ENCODE data around the gene ZDHHC8.

GRCh38 chr22:20181884-20182236 lies 50.3 kb downstream of the ZDHHC8 start:
- no peak for TF ChIP-seq E2F6 (IDR thresholded peaks at IDR 0.05; ENCODE audit: borderline replicate concordance, low read depth)
- TF ChIP-seq, protein P1, sequence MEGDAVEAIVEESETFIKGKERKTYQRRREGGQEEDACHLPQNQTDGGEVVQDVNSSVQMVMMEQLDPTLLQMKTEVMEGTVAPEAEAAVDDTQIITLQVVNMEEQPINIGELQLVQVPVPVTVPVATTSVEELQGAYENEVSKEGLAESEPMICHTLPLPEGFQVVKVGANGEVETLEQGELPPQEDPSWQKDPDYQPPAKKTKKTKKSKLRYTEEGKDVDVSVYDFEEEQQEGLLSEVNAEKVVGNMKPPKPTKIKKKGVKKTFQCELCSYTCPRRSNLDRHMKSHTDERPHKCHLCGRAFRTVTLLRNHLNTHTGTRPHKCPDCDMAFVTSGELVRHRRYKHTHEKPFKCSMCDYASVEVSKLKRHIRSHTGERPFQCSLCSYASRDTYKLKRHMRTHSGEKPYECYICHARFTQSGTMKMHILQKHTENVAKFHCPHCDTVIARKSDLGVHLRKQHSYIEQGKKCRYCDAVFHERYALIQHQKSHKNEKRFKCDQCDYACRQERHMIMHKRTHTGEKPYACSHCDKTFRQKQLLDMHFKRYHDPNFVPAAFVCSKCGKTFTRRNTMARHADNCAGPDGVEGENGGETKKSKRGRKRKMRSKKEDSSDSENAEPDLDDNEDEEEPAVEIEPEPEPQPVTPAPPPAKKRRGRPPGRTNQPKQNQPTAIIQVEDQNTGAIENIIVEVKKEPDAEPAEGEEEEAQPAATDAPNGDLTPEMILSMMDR (IDR thresholded peaks at IDR 0.05): no peak
- TF ChIP-seq NPAS2 (CRISPR knock-in tag; IDR thresholded peaks at IDR 0.05; ENCODE audit: borderline replicate concordance): no peak
- no peak for TF ChIP-seq JUN (IDR thresholded peaks at IDR 0.05)
- TF ChIP-seq ZFP36 (IDR thresholded peaks at IDR 0.05; ENCODE audit: borderline replicate concordance, partially characterized antibody): no peak
- TF ChIP-seq CBX8 (IDR thresholded peaks at IDR 0.05): no peak
- TF ChIP-seq HDAC2 (IDR thresholded peaks at IDR 0.05): no peak
- no peak for TF ChIP-seq RAD21 (conservative IDR thresholded peaks at IDR 0.05 in 1 of 2, IDR thresholded peaks at IDR 0.05 in 1 of 2)
- TF ChIP-seq POLR2A (IDR thresholded peaks at IDR 0.05; ENCODE audit: low read length): no peak
- TF ChIP-seq REST (IDR thresholded peaks at IDR 0.05): no peak
- no peak for TF ChIP-seq ESRRA (IDR thresholded peaks at IDR 0.05; ENCODE audit: borderline replicate concordance, low read length)

Measured in A549 (cell line).